ENCODE data around the gene ZNF839. TPM values are rescaled to one million over a fixed set of nuclear protein-coding genes. Genes with fewer than 3 reads are reported as not detected.
A peak's percentile ranks its signal among the peaks of the same experiment; 100 is the strongest.

The ZNF839 gene
- polyA plus RNA-seq, 1 of the 3 experiments (the other 2 are of a cell fraction): 15.4 TPM

GRCh38 chr14:102317564-102318248, 1.8 kb upstream of the ZNF839 start:
- DNase-seq: no peak
- H2AFZ ChIP-seq (ENCODE audit: low read depth): peak overlapping the region; percentile 79
- H3K27ac ChIP-seq (ENCODE audit: low read depth in 2 of 2, low read length in 1 of 2): peak overlapping the region; percentile 70 to 90
- H3K4me3 ChIP-seq (ENCODE audit: low read depth in 2 of 2, low read length in 1 of 2): peak overlapping the region; percentile 59 to 62
- H3K79me2 ChIP-seq (ENCODE audit: insufficient read depth): peaks cover 12% of the 10 kb centered on the region
- H3K9me3 ChIP-seq: no peaks in the 10 kb centered on the region
- peak overlapping the region; percentile 83 for H3K4me2 ChIP-seq
- peaks cover 16% of the 10 kb centered on the region for H3F3A ChIP-seq (replicated peaks; ENCODE audit: insufficient read depth)
- no peak for TF ChIP-seq NRF1 (IDR thresholded peaks at IDR 0.05; ENCODE audit: low read depth, low read length)
- no peak for TF ChIP-seq RAD21 (IDR thresholded peaks at IDR 0.05; ENCODE audit: low read length)
- peak; percentile 42; the same call in 1 of the 2 replicates for TF ChIP-seq YY1 (IDR thresholded peaks at IDR 0.05; ENCODE audit: low read depth)
- no peak for TF ChIP-seq POLR2AphosphoS5 (IDR thresholded peaks at IDR 0.05; ENCODE audit: low read depth, low read length)
- TF ChIP-seq MEF2A (IDR thresholded peaks at IDR 0.05; ENCODE audit: borderline replicate concordance, low read depth): no peak
- no peak for TF ChIP-seq TEAD4 (IDR thresholded peaks at IDR 0.05; ENCODE audit: borderline replicate concordance, insufficient read depth)
- H3K27me3 ChIP-seq (ENCODE audit: insufficient read depth): no peaks in the 10 kb centered on the region
- H3K4me1 ChIP-seq (ENCODE audit: control insufficient read depth in 1 of 2, insufficient read depth in 2 of 2, low read depth in 1 of 2, low read length in 1 of 2): peaks cover 5 to 26% of the 10 kb centered on the region in 2 experiments; a peak in 3 of 4 replicates
- ChIA-PET POLR2A (interaction anchor here (0.7 kb wide), 1 partner anchor 127 kb away, joined by 3 read pairs; no protein-coding TSS in a partner anchor), CTCF (interaction anchor here (0.6 to 7.4 kb wide), 22 partner anchors 13 to 1642 kb away, joined by 3 to 65 read pairs (median 3); partner anchors contain the start of gene MOK)
- H3K36me3 ChIP-seq (replicated peaks in 1 of 2; ENCODE audit: control insufficient read depth in 1 of 2, insufficient read depth in 2 of 2, low read length in 1 of 2): peaks cover 0 to 3% of the 10 kb centered on the region in 2 experiments
- no peaks in the 10 kb centered on the region for H3K9me2 ChIP-seq
- WGBS (ENCODE audit: low lambda C conversion rate): 60% methylated on average over 12 of the region's 12 CpGs
- H4K20me1 ChIP-seq (ENCODE audit: insufficient read depth): no peaks in the 10 kb centered on the region
- H3K9ac ChIP-seq: peak overlapping the region; percentile 57; the same call in 1 of the 2 replicates

DNA sequence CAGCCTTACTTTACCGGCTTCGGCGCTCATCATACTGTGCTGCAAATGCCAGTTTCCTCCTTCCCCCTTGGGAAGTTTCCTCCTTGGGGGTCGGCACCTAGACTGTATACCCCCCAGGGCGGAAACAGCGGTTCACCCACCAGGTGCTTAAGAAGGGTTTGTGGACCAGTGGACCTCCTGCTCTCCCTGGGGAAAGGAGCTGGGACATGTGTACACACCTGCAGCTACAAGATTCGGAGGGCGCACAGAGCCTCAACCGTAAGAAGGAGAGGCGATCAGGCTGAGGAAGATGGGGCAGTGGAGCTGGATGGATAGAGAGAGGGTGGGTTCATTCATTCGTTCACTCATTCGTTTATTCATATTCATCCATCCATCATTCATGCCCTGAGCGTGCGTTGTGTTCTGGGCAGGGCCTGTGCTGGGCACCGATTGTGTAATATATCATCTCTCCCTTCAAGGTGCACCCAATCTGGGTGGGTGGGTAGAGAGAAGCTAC, 717 bp upstream of the ZNF839 start:
- WGBS (ENCODE audit: low lambda C conversion rate): 76% methylated on average over 15 of the region's 15 CpGs
- Histone ChIP-seq H3K4me1 (ENCODE audit: control insufficient read depth in 1 of 2, insufficient read depth in 2 of 2, low read depth in 1 of 2, low read length in 1 of 2) (peaks cover 5 to 28% of the 10 kb centered on the region in 2 experiments; a peak in 3 of 4 replicates), H3K9me3 (no peaks in the 10 kb centered on the region), H3F3A (replicated peaks; ENCODE audit: insufficient read depth) (peaks cover 20% of the 10 kb centered on the region), H3K9ac (peak overlapping the region; percentile 89), H3K36me3 (replicated peaks in 1 of 2; ENCODE audit: control insufficient read depth in 1 of 2, insufficient read depth in 2 of 2, low read length in 1 of 2) (peaks cover 0 to 5% of the 10 kb centered on the region in 2 experiments), H3K79me2 (ENCODE audit: insufficient read depth) (peaks cover 15% of the 10 kb centered on the region), H3K27me3 (ENCODE audit: insufficient read depth) (no peaks in the 10 kb centered on the region), H3K4me3 (ENCODE audit: low read depth in 2 of 2, low read length in 1 of 2) (peak overlapping the region; percentile 77 to 80), H3K27ac (ENCODE audit: low read depth in 2 of 2, low read length in 1 of 2) (peak overlapping the region; percentile 59 to 86; a peak in 2 of 4 replicates), H3K4me2 (peak overlapping the region; percentile 82), H4K20me1 (ENCODE audit: insufficient read depth) (no peaks in the 10 kb centered on the region), H3K9me2 (no peaks in the 10 kb centered on the region), H2AFZ (ENCODE audit: low read depth) (peak overlapping the region; percentile 64)
- ChIA-PET POLR2A (no interaction called here), CTCF (interaction anchor here (0.9 to 7.4 kb wide), 4 partner anchors 221 to 358 kb away, joined by 3 to 65 read pairs (median 4); no protein-coding TSS in a partner anchor)
- DNase-seq: no peak
- TF ChIP-seq USF2 (IDR thresholded peaks at IDR 0.05; ENCODE audit: borderline replicate concordance, low read depth, low read length) (no peak), POLR2AphosphoS5 (IDR thresholded peaks at IDR 0.05; ENCODE audit: low read depth, low read length) (no peak), TEAD4 (IDR thresholded peaks at IDR 0.05; ENCODE audit: borderline replicate concordance, insufficient read depth) (no peak), FOSL2 (IDR thresholded peaks at IDR 0.05; ENCODE audit: borderline replicate concordance, low read depth) (no peak), NFIC (IDR thresholded peaks at IDR 0.05; ENCODE audit: borderline replicate concordance) (no peak), RCOR1 (IDR thresholded peaks at IDR 0.05; ENCODE audit: low read length) (no peak), FOXM1 (IDR thresholded peaks at IDR 0.05; ENCODE audit: low read depth) (no peak), USF1 (IDR thresholded peaks at IDR 0.05; ENCODE audit: borderline replicate concordance, low read depth) (no peak), GATA2 (CRISPR knock-in tag; IDR thresholded peaks at IDR 0.05) (no peak), RFX5 (IDR thresholded peaks at IDR 0.05; ENCODE audit: low read length) (no peak), MEF2A (IDR thresholded peaks at IDR 0.05; ENCODE audit: borderline replicate concordance, low read depth) (no peak), PBX3 (IDR thresholded peaks at IDR 0.05) (no peak), JUND (IDR thresholded peaks at IDR 0.05) (no peak), FOXJ3 (CRISPR knock-in tag; IDR thresholded peaks at IDR 0.05) (no peak)
- TF ChIP-seq, protein P1, sequence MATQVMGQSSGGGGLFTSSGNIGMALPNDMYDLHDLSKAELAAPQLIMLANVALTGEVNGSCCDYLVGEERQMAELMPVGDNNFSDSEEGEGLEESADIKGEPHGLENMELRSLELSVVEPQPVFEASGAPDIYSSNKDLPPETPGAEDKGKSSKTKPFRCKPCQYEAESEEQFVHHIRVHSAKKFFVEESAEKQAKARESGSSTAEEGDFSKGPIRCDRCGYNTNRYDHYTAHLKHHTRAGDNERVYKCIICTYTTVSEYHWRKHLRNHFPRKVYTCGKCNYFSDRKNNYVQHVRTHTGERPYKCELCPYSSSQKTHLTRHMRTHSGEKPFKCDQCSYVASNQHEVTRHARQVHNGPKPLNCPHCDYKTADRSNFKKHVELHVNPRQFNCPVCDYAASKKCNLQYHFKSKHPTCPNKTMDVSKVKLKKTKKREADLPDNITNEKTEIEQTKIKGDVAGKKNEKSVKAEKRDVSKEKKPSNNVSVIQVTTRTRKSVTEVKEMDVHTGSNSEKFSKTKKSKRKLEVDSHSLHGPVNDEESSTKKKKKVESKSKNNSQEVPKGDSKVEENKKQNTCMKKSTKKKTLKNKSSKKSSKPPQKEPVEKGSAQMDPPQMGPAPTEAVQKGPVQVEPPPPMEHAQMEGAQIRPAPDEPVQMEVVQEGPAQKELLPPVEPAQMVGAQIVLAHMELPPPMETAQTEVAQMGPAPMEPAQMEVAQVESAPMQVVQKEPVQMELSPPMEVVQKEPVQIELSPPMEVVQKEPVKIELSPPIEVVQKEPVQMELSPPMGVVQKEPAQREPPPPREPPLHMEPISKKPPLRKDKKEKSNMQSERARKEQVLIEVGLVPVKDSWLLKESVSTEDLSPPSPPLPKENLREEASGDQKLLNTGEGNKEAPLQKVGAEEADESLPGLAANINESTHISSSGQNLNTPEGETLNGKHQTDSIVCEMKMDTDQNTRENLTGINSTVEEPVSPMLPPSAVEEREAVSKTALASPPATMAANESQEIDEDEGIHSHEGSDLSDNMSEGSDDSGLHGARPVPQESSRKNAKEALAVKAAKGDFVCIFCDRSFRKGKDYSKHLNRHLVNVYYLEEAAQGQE (IDR thresholded peaks at IDR 0.05; ENCODE audit: low read depth, low read length): no peak
